GM19351 (cell line): ENCODE results near the gene EIF4E2.
"Not testable (repeated sequence)": the region's sequence is repeated elsewhere in the genome, so short reads cannot be mapped to it uniquely, and the experiment has no call there.

ENCODE experiments used
- ATAC-seq: cut with Tn5 transposase; IDR thresholded peaks from one replicate; pipeline ENCODE4 v1.9.1; 2021; ENCODE audit warnings: mild to moderate bottlenecking, moderate library complexity; ENCODE audit not compliant: unreplicated experiment

Gene EIF4E2

GRCh38 chr2:232521959-232522622, 28.4 kb upstream of the EIF4E2 start:
- ATAC-seq = peak; percentile 45

- ATAC-seq = no peak
Observed at GRCh38 chr2:232522623-232523401, 27.7 kb upstream of the EIF4E2 start.

- no peak for ATAC-seq
Observed at GRCh38 chr2:232523402-232523681, 27.1 kb upstream of the EIF4E2 start.

GRCh38 chr2:232523682-232524597, 26.5 kb upstream of the EIF4E2 start:
- no peak for ATAC-seq

GRCh38 chr2:232524771-232525170, 25.7 kb upstream of the EIF4E2 start:
- ATAC-seq = no peak

GRCh38 chr2:232525199-232525598, 25.3 kb upstream of the EIF4E2 start:
- no peak for ATAC-seq

GRCh38 chr2:232525791-232526371, 24.6 kb upstream of the EIF4E2 start, which contains the start of gene CHRND:
Gene CHRND, plus strand, starts transcription at chr2:232526160. Its CDS starts 56 bp downstream, at chr2:232526216.
- ATAC-seq = no peak

- no peak for ATAC-seq
Observed at GRCh38 chr2:232526372-232526941, 24.0 kb upstream of the EIF4E2 start.

GRCh38 chr2:232527905-232528470, 22.5 kb upstream of the EIF4E2 start:
- no peak for ATAC-seq

- ATAC-seq = no peak
Observed at GRCh38 chr2:232528746-232529460, 21.6 kb upstream of the EIF4E2 start.

GRCh38 chr2:232529806-232530547, 20.5 kb upstream of the EIF4E2 start:
- no peak for ATAC-seq

- no peak for ATAC-seq
Observed at GRCh38 chr2:232530626-232531260, 19.7 kb upstream of the EIF4E2 start.

- no peak for ATAC-seq
Observed at GRCh38 chr2:232532419-232532818, 18.1 kb upstream of the EIF4E2 start.

- ATAC-seq = not testable (repeated sequence)
Observed at GRCh38 chr2:232532821-232533220, 17.7 kb upstream of the EIF4E2 start.

GRCh38 chr2:232533944-232534710, 16.4 kb upstream of the EIF4E2 start:
- no peak for ATAC-seq

GRCh38 chr2:232534940-232535651, 15.4 kb upstream of the EIF4E2 start:
- no peak for ATAC-seq
